ENCODE data around the gene GPATCH2. TPM values are rescaled to one million over a fixed set of nuclear protein-coding genes. Genes with fewer than 3 reads are reported as not detected.
A peak's percentile ranks its signal among the peaks of the same experiment; 100 is the strongest.

Gene GPATCH2
- 10 to 100 TPM; 21.2 to 23.2 TPM for total RNA-seq
- polyA plus RNA-seq (2013, experiment 1 of 2): 16.7 TPM
- 14.7 TPM for polyA plus RNA-seq (2013, experiment 2 of 2)
- long read RNA-seq, experiment 1, full-length matches to known transcripts: 2 of 11 reads
- long read RNA-seq, experiment 1, partial matches to known transcripts: 1 of 11 reads
- long read RNA-seq, experiment 1, other reads (novel, unspliced or antisense): 8 of 11 reads
- long read RNA-seq, experiment 2, full-length matches to known transcripts: 12 of 31 reads
- long read RNA-seq, experiment 2, partial matches to known transcripts: 0 of 31 reads
- long read RNA-seq, experiment 2, other reads (novel, unspliced or antisense): 19 of 31 reads
- long read RNA-seq, experiment 3, full-length matches to known transcripts: 36 of 56 reads
- long read RNA-seq, experiment 3, partial matches to known transcripts: 9 of 56 reads
- long read RNA-seq, experiment 3, other reads (novel, unspliced or antisense): 11 of 56 reads
- long read RNA-seq, experiment 4, full-length matches to known transcripts: 2 of 28 reads
- long read RNA-seq, experiment 4, partial matches to known transcripts: 22 of 28 reads
- long read RNA-seq, experiment 4, other reads (novel, unspliced or antisense): 4 of 28 reads

GRCh38 chr1:217630711-217631591 is at the start of gene GPATCH2, which contains the start of gene SPATA17:
Gene GPATCH2 (minus strand): TSS chr1:217631090. CDS start chr1:217630971, 119 bp downstream.
Gene SPATA17 (plus strand): TSS chr1:217631344. CDS start chr1:217631379, 35 bp downstream.
- Histone ChIP-seq H3K4me1 (ENCODE audit: control insufficient read depth, insufficient read depth, low read length) (no peaks in the 10 kb centered on the region), H3K9me3 (ENCODE audit: control insufficient read depth, low read length) (no peaks in the 10 kb centered on the region), H3K9ac (ENCODE audit: extremely low read depth, low read length, poor library complexity, severe bottlenecking) (peak within 1 kb of the TSS; percentile 100), H3K27me3 (ENCODE audit: control insufficient read depth, insufficient read depth, low read length, poor library complexity, severe bottlenecking) (no peaks in the 10 kb centered on the region), H3K4me3 (ENCODE audit: low read length) (peak within 1 kb of the TSS; percentile 96), H3K27ac (ENCODE audit: low read depth, low read length) (peak within 1 kb of the TSS; percentile 99), H3K36me3 (ENCODE audit: control insufficient read depth, insufficient read depth, low read length) (no peaks in the 10 kb centered on the region)
- Mint-ChIP-seq H3K27me3 (ENCODE audit: insufficient read depth) (peaks cover 3% of the 10 kb centered on the region), H3K4me1 (peaks cover 9% of the 10 kb centered on the region), H3K4me3 (peak within 1 kb of the TSS; percentile 92), H3K9me3 (no peaks in the 10 kb centered on the region), H3K36me3 (ENCODE audit: low read depth) (no peaks in the 10 kb centered on the region), H3K27ac (peak within 1 kb of the TSS; percentile 100)
- WGBS, 2 experiments (ENCODE audit: insufficient coverage in 1 of 2, insufficient read length in 1 of 2): 1% methylated on average over 17 to 42 of the region's 42 CpGs
- peak; percentile 90 for DNase-seq
- TF ChIP-seq CTCF (conservative IDR thresholded peaks at IDR 0.05): peak; percentile 60

DNA sequence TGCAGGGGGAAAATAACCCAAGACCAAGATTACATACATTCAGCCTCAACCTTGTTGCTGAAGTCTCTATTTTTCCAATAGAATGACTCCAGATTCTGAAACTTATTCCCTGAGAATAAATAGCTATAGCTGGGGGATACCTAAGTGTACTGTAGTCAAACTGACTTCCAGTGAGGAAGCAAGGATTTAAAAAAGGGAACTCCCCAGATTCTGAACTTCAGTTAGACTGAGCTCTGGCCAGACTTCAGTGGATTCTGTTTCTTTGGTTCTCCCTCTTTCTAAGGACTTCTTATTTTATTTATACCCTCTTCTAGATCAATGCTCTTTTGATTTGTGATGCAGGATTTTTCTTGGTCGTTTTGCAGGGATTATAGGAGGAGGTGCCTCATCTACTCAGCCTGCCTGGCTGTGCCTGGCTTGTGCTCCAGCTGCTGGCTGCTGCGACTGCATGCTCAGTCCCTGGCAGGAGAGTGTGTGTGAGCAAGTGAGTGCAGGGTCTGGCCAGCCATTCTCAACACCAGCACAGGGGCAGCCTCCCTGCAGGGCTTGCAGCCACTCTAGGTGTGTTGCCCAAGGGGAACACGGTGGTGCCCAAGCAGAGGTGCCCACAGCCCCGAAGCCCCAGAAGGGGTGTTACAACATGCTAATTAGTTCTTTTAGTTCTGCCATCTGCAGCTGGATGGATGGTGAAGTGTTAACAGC is 43.3 kb upstream of the GPATCH2 start:
- peak; percentile 57 for DNase-seq
- no peaks in the 10 kb centered on the region for H3K27me3 Mint-ChIP-seq (ENCODE audit: insufficient read depth)
- no peaks in the 10 kb centered on the region for H3K27me3 ChIP-seq (ENCODE audit: control insufficient read depth, insufficient read depth, low read length, poor library complexity, severe bottlenecking)
- H3K4me1 ChIP-seq (ENCODE audit: control insufficient read depth, insufficient read depth, low read length): no peaks in the 10 kb centered on the region
- H3K9ac ChIP-seq (ENCODE audit: extremely low read depth, low read length, poor library complexity, severe bottlenecking): no peak overlapping the region
- H3K36me3 ChIP-seq (ENCODE audit: control insufficient read depth, insufficient read depth, low read length): no peaks in the 10 kb centered on the region
- H3K27ac Mint-ChIP-seq: no peak overlapping the region
- no peaks in the 10 kb centered on the region for H3K9me3 ChIP-seq (ENCODE audit: control insufficient read depth, low read length)
- H3K9me3 Mint-ChIP-seq: no peaks in the 10 kb centered on the region
- H3K36me3 Mint-ChIP-seq (ENCODE audit: low read depth): no peaks in the 10 kb centered on the region
- WGBS, 2 experiments (ENCODE audit: insufficient coverage in 1 of 2, insufficient read length in 1 of 2): 72 to 100% methylated on average over 2 to 4 of the region's 4 CpGs
- H3K4me3 Mint-ChIP-seq: no peak overlapping the region
- H3K27ac ChIP-seq (ENCODE audit: low read depth, low read length): no peak overlapping the region
- no peaks in the 10 kb centered on the region for H3K4me1 Mint-ChIP-seq
- no peak for TF ChIP-seq CTCF (conservative IDR thresholded peaks at IDR 0.05)
- no peak overlapping the region for H3K4me3 ChIP-seq (ENCODE audit: low read length)

DNA sequence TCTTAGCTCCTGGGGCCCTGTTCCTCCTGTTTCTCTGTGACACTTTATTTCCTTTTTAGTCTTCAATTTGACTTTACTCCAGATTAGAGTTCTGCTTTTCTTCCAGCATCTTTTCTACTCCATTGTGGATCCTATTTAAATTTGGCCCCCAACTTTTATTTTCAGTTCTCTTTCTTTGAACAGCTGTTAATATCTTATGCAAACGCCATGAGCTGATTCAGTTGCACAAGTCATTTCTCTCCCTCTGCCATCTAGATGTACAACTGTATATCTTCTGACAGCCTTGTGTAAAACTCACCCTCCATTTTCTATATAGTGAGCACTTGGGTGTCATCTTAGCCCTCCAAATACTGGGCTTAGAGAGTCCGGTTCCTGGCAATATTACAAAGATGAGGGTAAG is 42.5 kb upstream of the GPATCH2 start:
- no peak for TF ChIP-seq CTCF (conservative IDR thresholded peaks at IDR 0.05)
- Mint-ChIP-seq H3K4me1 (no peaks in the 10 kb centered on the region), H3K27me3 (ENCODE audit: insufficient read depth) (no peaks in the 10 kb centered on the region), H3K4me3 (no peak overlapping the region), H3K36me3 (ENCODE audit: low read depth) (no peaks in the 10 kb centered on the region), H3K9me3 (no peaks in the 10 kb centered on the region), H3K27ac (no peak overlapping the region)
- whole genome bisulfite sequencing, 2 experiments (ENCODE audit: insufficient coverage in 1 of 2, insufficient read length in 1 of 2): 76 to 100% methylated on average over 1 to 2 of the region's 2 CpGs
- H3K36me3 ChIP-seq (ENCODE audit: control insufficient read depth, insufficient read depth, low read length): no peaks in the 10 kb centered on the region
- no peak overlapping the region for H3K27ac ChIP-seq (ENCODE audit: low read depth, low read length)
- H3K27me3 ChIP-seq (ENCODE audit: control insufficient read depth, insufficient read depth, low read length, poor library complexity, severe bottlenecking): no peaks in the 10 kb centered on the region
- H3K4me3 ChIP-seq (ENCODE audit: low read length): no peak overlapping the region
- no peaks in the 10 kb centered on the region for H3K4me1 ChIP-seq (ENCODE audit: control insufficient read depth, insufficient read depth, low read length)
- no peaks in the 10 kb centered on the region for H3K9me3 ChIP-seq (ENCODE audit: control insufficient read depth, low read length)
- DNase-seq: no peak
- no peak overlapping the region for H3K9ac ChIP-seq (ENCODE audit: extremely low read depth, low read length, poor library complexity, severe bottlenecking)

Measured in endodermal cell (in vitro differentiated cells).